ENCODE results near the gene LRP1B.

- TF ChIP-seq CTCF (IDR thresholded peaks at IDR 0.05) (no peak), POLR2A (IDR thresholded peaks at IDR 0.05) (no peak)
These were observed 1247.9 kb downstream of the LRP1B start for GRCh38 chr2:140882671-140883620.

All from tibial nerve (tissue), 3 donors.